MM.1S (cell line): ENCODE measurements around the gene GRIK5.

Experiments
- DNase-seq: peaks from one replicate; pipeline ENCODE4 v3.0.0-alpha.2; 2015
- H2AFZ ChIP-seq: fragments of 300-600 bp; sonication (generic); 2 replicates; pipeline ENCODE4 v1.6.0; 2016; ENCODE audit warnings: antibody characterized with exemption, low read length
- H3F3A ChIP-seq: fragments of 300-600 bp; sonication (generic); 2 replicates; pipeline ENCODE4 v1.6.1; 2016; ENCODE audit warnings: mild to moderate bottlenecking, antibody characterized with exemption, low read length, moderate library complexity, mixed read lengths; ENCODE audit not compliant: insufficient read depth
- H3K27ac ChIP-seq: fragments of 300-600 bp; sonication (generic); 2 replicates; pipeline ENCODE4 v1.5.1; 2016; ENCODE audit warnings: mild to moderate bottlenecking, low read length
- H3K27me3 ChIP-seq: fragments of 300-600 bp; sonication (generic); replicated peaks from 2 replicates; pipeline ENCODE4 v1.6.0; 2016; ENCODE audit warnings: low read length; ENCODE audit not compliant: insufficient read depth
- H3K36me3 ChIP-seq: fragments of 300-600 bp; sonication (generic); replicated peaks from 2 replicates; pipeline ENCODE4 v1.6.1; 2016; ENCODE audit warnings: mild to moderate bottlenecking, low read length, mixed read lengths; ENCODE audit not compliant: insufficient read depth
- H3K4me1 ChIP-seq: fragments of 300-600 bp; sonication (generic); 2 replicates; pipeline ENCODE4 v1.6.1; 2016; ENCODE audit warnings: low read length, mixed read lengths
- H3K4me2 ChIP-seq: fragments of 300-600 bp; sonication (generic); 2 replicates; pipeline ENCODE4 v1.6.0; 2016; ENCODE audit warnings: low read depth, low read length
- H3K4me3 ChIP-seq: fragments of 300-600 bp; sonication (generic); 2 replicates; pipeline ENCODE4 v1.5.1; 2016; ENCODE audit warnings: low read length, mixed read lengths
- H3K79me2 ChIP-seq: fragments of 300-600 bp; sonication (generic); 2 replicates; pipeline ENCODE4 v1.6.1; 2016; ENCODE audit warnings: mixed run types, low read length, mixed read lengths
- H3K9ac ChIP-seq: fragments of 300-600 bp; sonication (generic); 2 replicates; pipeline ENCODE4 v1.6.1; 2016; ENCODE audit warnings: low read length, mixed read lengths
- H3K9me2 ChIP-seq: fragments of 300-600 bp; sonication (generic); replicated peaks from 2 replicates; pipeline ENCODE4 v1.6.1; 2016; ENCODE audit warnings: mild to moderate bottlenecking, low read length, mixed read lengths; ENCODE audit not compliant: insufficient read depth
- H3K9me3 ChIP-seq: fragments of 300-600 bp; sonication (generic); replicated peaks from 2 replicates; pipeline ENCODE4 v1.6.1; 2016; ENCODE audit warnings: mild to moderate bottlenecking, low read length, mixed read lengths; ENCODE audit not compliant: insufficient read depth
- H4K20me1 ChIP-seq: fragments of 300-600 bp; sonication (generic); 2 replicates; pipeline ENCODE4 v1.6.1; 2016; ENCODE audit warnings: mild to moderate bottlenecking, low read length, moderate library complexity, mixed read lengths; ENCODE audit not compliant: insufficient read depth
- EZH2 ChIP-seq: fragments of 300-600 bp; sonication (generic); optimal IDR thresholded peaks from 2 replicates; pipeline ENCODE3; 2017; ENCODE audit warnings: low read depth, mild to moderate bottlenecking, antibody characterized with exemption, low read length, mixed read lengths
- EZH2phosphoT487 ChIP-seq: fragments of 300-600 bp; sonication (generic); IDR thresholded peaks from 2 replicates; pipeline ENCODE4 v1.6.1; 2018; ENCODE audit warnings: antibody characterized with exemption, low read length
- TF ChIP-seq, protein P1 (sequence below): fragments of 300-600 bp; sonication (generic); IDR thresholded peaks from 2 replicates; pipeline ENCODE4 v1.5.1; 2016; ENCODE audit warnings: antibody characterized with exemption, low read length, mixed read lengths

Gene GRIK5

DNA sequence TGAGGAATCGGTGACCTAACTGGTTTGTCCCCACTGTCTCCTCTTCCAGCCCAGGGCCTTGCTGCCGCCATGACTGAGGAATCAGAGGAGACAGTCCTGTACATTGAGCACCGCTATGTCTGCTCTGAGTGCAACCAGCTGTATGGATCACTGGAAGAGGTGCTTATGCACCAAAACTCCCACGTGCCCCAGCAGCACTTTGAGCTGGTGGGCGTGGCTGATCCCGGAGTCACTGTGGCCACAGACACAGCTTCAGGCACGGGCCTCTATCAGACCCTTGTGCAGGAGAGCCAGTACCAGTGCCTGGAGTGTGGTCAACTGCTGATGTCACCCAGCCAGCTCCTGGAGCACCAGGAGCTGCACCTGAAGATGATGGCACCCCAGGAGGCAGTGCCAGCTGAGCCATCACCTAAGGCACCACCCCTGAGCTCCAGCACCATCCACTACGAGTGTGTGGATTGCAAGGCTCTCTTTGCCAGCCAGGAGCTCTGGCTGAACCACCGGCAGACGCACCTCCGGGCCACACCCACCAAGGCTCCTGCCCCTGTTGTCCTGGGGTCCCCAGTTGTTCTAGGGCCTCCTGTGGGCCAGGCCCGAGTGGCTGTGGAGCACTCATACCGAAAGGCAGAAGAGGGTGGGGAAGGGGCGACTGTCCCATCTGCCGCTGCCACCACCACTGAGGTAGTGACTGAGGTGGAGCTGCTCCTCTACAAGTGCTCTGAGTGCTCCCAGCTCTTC lies 8.7 kb upstream of the GRIK5 start:
- no peaks in the 10 kb centered on the region for H3K9me2 ChIP-seq
- H3K9me3 ChIP-seq: no peaks in the 10 kb centered on the region
- peaks cover 24% of the 10 kb centered on the region for H3K36me3 ChIP-seq
- no peaks in the 10 kb centered on the region for H3K27me3 ChIP-seq
- DNase-seq: no peak
- no peak for TF ChIP-seq EZH2
- TF ChIP-seq, protein P1, sequence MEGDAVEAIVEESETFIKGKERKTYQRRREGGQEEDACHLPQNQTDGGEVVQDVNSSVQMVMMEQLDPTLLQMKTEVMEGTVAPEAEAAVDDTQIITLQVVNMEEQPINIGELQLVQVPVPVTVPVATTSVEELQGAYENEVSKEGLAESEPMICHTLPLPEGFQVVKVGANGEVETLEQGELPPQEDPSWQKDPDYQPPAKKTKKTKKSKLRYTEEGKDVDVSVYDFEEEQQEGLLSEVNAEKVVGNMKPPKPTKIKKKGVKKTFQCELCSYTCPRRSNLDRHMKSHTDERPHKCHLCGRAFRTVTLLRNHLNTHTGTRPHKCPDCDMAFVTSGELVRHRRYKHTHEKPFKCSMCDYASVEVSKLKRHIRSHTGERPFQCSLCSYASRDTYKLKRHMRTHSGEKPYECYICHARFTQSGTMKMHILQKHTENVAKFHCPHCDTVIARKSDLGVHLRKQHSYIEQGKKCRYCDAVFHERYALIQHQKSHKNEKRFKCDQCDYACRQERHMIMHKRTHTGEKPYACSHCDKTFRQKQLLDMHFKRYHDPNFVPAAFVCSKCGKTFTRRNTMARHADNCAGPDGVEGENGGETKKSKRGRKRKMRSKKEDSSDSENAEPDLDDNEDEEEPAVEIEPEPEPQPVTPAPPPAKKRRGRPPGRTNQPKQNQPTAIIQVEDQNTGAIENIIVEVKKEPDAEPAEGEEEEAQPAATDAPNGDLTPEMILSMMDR: no peak
- no peak for TF ChIP-seq EZH2phosphoT487
- no peak overlapping the region for H3K4me2 ChIP-seq
- H2AFZ ChIP-seq: no peak overlapping the region
- peaks cover 60% of the 10 kb centered on the region for H3K79me2 ChIP-seq
- 0 out of 2 replicates have a peak, but pooled peaks cover 3% of the 10 kb centered on the region for H3K4me1 ChIP-seq
- no peak overlapping the region for H3K9ac ChIP-seq
- no peak overlapping the region for H3K4me3 ChIP-seq
- H4K20me1 ChIP-seq: peaks cover 4% of the 10 kb centered on the region
- H3K27ac ChIP-seq: no peak overlapping the region
- peaks cover 3% of the 10 kb centered on the region; the same call in 1 of the 2 replicates for H3F3A ChIP-seq

DNA sequence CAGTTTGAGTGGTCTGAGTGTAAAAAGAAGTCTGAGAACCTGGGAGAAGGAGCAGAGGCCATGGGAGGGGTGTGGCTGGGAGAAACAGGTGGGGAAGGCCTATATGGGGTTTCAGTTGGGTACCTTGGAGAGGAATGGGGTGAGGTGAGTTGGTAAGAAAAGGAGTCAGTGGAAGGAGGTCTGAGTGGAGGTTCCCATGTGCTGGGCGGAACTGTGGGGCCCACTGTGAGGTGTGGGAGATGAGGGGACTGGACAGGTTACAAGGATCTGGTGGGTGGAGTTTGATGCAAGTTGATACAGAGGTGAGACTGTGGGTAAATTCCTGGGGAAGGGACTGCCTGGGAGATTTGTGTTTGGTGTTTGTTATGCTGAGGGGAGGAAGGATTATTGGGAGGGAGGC lies 8.1 kb upstream of the GRIK5 start:
- H2AFZ ChIP-seq: no peak overlapping the region
- DNase-seq: no peak
- H3K4me2 ChIP-seq: no peak overlapping the region
- H3K4me1 ChIP-seq: 0 out of 2 replicates have a peak, but pooled peaks cover 3% of the 10 kb centered on the region
- peaks cover 60% of the 10 kb centered on the region for H3K79me2 ChIP-seq
- no peak overlapping the region for H3K9ac ChIP-seq
- H3K4me3 ChIP-seq: no peak overlapping the region
- H3K27me3 ChIP-seq: no peaks in the 10 kb centered on the region
- peaks cover 24% of the 10 kb centered on the region for H3K36me3 ChIP-seq
- no peaks in the 10 kb centered on the region for H3K9me2 ChIP-seq
- peaks cover 4% of the 10 kb centered on the region for H4K20me1 ChIP-seq
- no peaks in the 10 kb centered on the region for H3K9me3 ChIP-seq
- H3K27ac ChIP-seq: no peak overlapping the region
- TF ChIP-seq EZH2phosphoT487 (no peak), EZH2 (no peak)
- peaks cover 3% of the 10 kb centered on the region; the same call in 1 of the 2 replicates for H3F3A ChIP-seq

DNA sequence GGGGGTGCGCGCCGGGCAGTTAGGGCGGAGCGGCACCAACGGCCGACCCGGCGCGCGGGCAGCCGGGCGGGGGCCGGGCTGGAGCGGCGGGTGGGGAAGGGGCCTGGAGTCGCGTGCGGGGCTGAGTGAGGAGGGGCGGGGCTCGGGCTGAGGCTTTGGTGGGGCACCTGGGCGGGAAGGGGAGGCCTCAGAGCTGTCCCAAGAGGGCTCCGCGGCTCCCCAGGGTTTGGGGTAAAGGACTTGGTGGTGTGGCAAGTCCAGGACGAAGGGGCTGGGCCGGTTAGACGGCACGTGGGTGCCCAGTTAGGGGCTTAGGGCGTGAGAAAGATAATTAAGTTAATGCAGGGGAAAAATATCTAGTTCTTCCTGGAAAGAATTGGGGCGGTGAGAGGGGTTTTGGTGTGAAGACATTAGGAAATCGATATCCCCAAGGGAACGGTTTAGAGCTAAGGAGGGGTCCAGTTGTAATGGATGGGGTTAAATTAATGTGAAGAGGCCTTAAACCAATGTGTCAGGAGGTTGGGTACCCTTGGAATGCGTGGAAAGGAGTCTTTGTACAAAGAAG lies 6.5 kb upstream of the GRIK5 start:
- Histone ChIP-seq H3K4me1 (0 out of 2 replicates have a peak, but pooled peaks cover 3% of the 10 kb centered on the region), H3K9me3 (no peaks in the 10 kb centered on the region), H3K27ac (peak overlapping the region; percentile 51; the same call in 1 of the 2 replicates), H3K27me3 (no peaks in the 10 kb centered on the region; the same call in 1 of the 2 replicates), H3K4me3 (peak overlapping the region; percentile 90), H3F3A (peaks cover 3% of the 10 kb centered on the region; the same call in 1 of the 2 replicates), H2AFZ (no peak overlapping the region), H3K9me2 (no peaks in the 10 kb centered on the region), H3K36me3 (peaks cover 24% of the 10 kb centered on the region), H3K9ac (peak overlapping the region; percentile 83), H3K4me2 (peak overlapping the region; percentile 90), H3K79me2 (peaks cover 53% of the 10 kb centered on the region), H4K20me1 (peaks cover 4% of the 10 kb centered on the region)
- no peak for DNase-seq
- TF ChIP-seq EZH2: no peak

DNA sequence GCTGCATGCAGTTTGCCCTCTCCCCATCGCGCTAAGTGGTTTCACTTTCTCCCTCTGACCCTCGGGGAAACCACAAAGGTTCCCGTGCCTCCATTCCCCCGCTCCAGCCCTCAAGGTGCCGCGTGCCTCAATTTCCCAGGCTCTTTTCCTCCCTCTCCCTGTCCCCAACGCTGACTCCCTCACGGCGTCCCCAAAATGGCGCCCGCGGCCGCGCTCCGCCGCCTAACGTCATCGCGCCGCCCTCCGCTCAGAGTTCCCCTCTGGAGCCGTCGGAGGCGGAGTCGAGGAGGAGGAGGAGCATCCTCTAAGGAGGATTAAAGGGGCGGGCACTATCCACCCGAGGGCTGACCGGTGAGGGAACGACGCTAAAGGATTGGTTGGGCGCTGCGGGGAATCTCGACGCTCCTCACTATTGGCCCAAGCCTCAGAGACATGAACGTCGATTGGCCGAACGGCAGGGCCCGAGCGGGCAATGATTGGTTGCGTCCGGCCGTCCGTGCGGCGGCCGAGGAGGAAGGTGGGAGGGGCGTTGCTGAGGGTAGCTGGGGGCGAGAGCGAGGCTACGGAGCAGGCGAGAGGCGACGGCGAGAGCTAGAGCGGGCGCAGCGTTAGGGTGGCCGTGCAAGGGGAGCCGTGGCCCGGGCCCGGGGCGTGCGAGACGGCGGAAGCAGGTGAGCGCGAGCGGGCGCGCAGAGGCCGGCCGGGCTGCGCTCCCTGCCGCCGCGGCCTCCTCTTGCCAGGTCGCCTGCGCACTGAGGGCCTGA lies 5.8 kb upstream of the GRIK5 start, which contains the start of gene ZNF574:
Gene ZNF574, plus strand, starts transcription at position 551 of the 764 bp plus-strand sequence. CDS start 2,441 bp downstream, outside the sequence.
- H3K79me2 ChIP-seq: peaks cover 46% of the 10 kb centered on the region
- H3K9me3 ChIP-seq: no peaks in the 10 kb centered on the region
- H2AFZ ChIP-seq: peak within 1 kb of the TSS; percentile 47
- peaks cover 1% of the 10 kb centered on the region; the same call in 1 of the 2 replicates for H3K27me3 ChIP-seq
- H3K9ac ChIP-seq: peak within 1 kb of the TSS; percentile 83
- H3K36me3 ChIP-seq: peaks cover 19% of the 10 kb centered on the region
- H4K20me1 ChIP-seq: peaks cover 4% of the 10 kb centered on the region; the same call in 1 of the 2 replicates
- DNase-seq: peak; percentile 100
- peak within 1 kb of the TSS; percentile 61 for H3K27ac ChIP-seq
- peaks cover 3% of the 10 kb centered on the region; the same call in 1 of the 2 replicates for H3F3A ChIP-seq
- H3K9me2 ChIP-seq: no peaks in the 10 kb centered on the region
- peak within 1 kb of the TSS; percentile 90 for H3K4me3 ChIP-seq
- 0 out of 2 replicates have a peak, but pooled peaks cover 3% of the 10 kb centered on the region for H3K4me1 ChIP-seq
- TF ChIP-seq EZH2: no peak
- TF ChIP-seq, protein P1: no peak
- no peak for TF ChIP-seq EZH2phosphoT487
- H3K4me2 ChIP-seq: peak within 1 kb of the TSS; percentile 90
